ENCODE measurements around the gene LRMDA. TPM values are rescaled to one million over a fixed set of nuclear protein-coding genes. Genes with fewer than 3 reads are reported as not detected.

The LRMDA gene
- total and polyA plus RNA-seq, 4 donors = 12.1 to 40.8 (median 21.6) TPM

DNA sequence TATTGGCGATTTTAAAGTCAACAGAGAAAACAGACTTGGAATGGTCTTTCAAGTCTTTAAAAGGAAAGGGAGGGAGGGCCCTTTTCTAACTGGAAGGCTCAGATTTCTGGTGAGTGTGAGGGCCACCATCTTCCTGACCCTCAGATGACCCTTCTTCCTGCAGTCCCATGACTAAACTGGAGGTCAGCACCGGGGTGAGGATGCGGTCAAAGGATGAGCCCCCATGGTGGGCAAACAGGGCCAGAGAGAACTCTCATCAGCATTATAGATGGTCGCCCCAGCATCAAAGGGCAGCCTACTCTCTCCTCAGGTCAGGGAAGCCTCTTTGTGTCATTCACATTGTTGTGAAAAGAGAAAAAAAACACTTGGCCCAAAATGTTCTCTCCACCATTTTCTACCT is 219.2 kb downstream of the LRMDA start:
- WGBS, 2 donors = 84 to 86% methylated on average over 4 of the region's 4 CpGs
- no peak overlapping the region for H3K4me3 ChIP-seq
- TF ChIP-seq, protein P1, sequence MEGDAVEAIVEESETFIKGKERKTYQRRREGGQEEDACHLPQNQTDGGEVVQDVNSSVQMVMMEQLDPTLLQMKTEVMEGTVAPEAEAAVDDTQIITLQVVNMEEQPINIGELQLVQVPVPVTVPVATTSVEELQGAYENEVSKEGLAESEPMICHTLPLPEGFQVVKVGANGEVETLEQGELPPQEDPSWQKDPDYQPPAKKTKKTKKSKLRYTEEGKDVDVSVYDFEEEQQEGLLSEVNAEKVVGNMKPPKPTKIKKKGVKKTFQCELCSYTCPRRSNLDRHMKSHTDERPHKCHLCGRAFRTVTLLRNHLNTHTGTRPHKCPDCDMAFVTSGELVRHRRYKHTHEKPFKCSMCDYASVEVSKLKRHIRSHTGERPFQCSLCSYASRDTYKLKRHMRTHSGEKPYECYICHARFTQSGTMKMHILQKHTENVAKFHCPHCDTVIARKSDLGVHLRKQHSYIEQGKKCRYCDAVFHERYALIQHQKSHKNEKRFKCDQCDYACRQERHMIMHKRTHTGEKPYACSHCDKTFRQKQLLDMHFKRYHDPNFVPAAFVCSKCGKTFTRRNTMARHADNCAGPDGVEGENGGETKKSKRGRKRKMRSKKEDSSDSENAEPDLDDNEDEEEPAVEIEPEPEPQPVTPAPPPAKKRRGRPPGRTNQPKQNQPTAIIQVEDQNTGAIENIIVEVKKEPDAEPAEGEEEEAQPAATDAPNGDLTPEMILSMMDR (IDR thresholded peaks at IDR 0.05; ENCODE audit: control extremely low read depth, extremely low read depth) = no peak
- H3K9me3 ChIP-seq (ENCODE audit: control insufficient read depth in 4 of 4, insufficient read depth in 3 of 4, low read length in 3 of 4) = no peaks in the 10 kb centered on the region
- no peaks in the 10 kb centered on the region for H3K36me3 ChIP-seq (ENCODE audit: control insufficient read depth in 4 of 4, insufficient read depth in 4 of 4, low read length in 4 of 4)
- DNase-seq (no peak), ATAC-seq (ENCODE audit: insufficient read depth, low FRiP score) (no peak)
- H3K27ac ChIP-seq (ENCODE audit: low read depth in 1 of 2, low read length in 1 of 2) = no peak overlapping the region
- no peaks in the 10 kb centered on the region for H3K27me3 ChIP-seq (ENCODE audit: control insufficient read depth in 3 of 3, insufficient read depth in 3 of 3, low read length in 2 of 3)
- no peak overlapping the region for H3K9ac ChIP-seq (ENCODE audit: insufficient read depth in 1 of 2, low read length in 2 of 2)
- peaks cover 4 to 59% (median 20%) of the 10 kb centered on the region in 5 donors for H3K4me1 ChIP-seq (ENCODE audit: control insufficient read depth in 5 of 5, insufficient read depth in 5 of 5, low read length in 5 of 5)

DNA sequence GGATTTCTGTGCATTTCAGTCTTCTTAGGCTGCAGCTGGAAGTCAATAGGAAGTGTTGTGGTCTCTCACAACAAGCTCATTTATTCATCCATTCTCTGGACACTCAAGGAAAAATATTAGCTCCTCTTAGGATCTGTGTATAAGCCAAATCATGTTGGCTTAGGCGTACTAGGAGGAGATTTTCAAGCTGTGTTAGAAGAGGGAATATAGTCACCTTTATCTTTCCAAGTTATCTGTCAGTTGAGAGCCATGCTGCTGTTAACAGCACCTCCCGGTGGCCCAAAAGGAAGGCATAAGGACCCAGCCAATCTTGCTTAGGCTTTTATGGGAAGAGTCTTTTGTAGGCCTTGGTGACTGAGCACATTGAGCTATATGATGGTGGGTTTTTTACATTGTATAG is 220.0 kb downstream of the LRMDA start:
- Histone ChIP-seq H3K4me3 (no peak overlapping the region), H3K9me3 (ENCODE audit: control insufficient read depth in 4 of 4, insufficient read depth in 3 of 4, low read length in 3 of 4) (no peaks in the 10 kb centered on the region), H3K9ac (ENCODE audit: insufficient read depth in 1 of 2, low read length in 2 of 2) (no peak overlapping the region), H3K27me3 (ENCODE audit: control insufficient read depth in 3 of 3, insufficient read depth in 3 of 3, low read length in 2 of 3) (no peaks in the 10 kb centered on the region), H3K27ac (ENCODE audit: low read depth in 1 of 2, low read length in 1 of 2) (no peak overlapping the region), H3K4me1 (ENCODE audit: control insufficient read depth in 5 of 5, insufficient read depth in 5 of 5, low read length in 5 of 5) (peaks cover 4 to 56% (median 20%) of the 10 kb centered on the region in 5 donors), H3K36me3 (ENCODE audit: control insufficient read depth in 4 of 4, insufficient read depth in 4 of 4, low read length in 4 of 4) (no peaks in the 10 kb centered on the region)
- TF ChIP-seq, protein P1 (IDR thresholded peaks at IDR 0.05; ENCODE audit: control extremely low read depth, extremely low read depth) = no peak
- ATAC-seq (ENCODE audit: insufficient read depth, low FRiP score) (no peak), DNase-seq (peak in 1 of 3 donors; percentile 34)
- 87 to 94% methylated on average over 2 of the region's 2 CpGs for WGBS, 2 donors

DNA sequence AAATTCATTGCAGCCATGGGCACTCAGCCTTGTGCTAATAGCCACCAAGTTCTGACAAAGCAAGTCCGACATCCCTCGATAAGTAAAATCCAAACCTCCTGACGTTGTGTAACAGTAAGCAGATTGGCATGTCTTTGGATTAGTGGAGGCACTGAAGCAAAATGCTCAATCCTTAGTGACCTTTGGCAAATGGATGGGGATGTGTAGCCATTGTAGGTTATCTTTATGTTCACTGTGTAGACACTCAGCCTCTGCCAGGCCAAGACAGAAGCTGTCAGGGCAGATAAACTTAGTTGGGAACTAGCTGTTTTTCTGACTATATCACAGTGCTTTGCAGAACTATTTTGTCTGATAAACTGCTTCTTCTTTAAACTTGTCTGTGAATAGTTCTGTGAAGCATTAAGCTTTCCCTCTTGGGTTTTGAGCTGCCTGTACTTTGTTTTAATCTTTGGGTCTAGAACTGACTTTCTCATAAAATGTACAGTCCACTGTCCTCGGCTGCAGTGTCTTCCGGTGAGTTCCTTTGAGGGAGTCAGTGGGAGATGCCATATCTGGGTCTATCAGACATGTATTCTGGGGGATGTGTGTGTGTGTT is 220.8 kb downstream of the LRMDA start:
- Histone ChIP-seq H3K27ac (ENCODE audit: low read depth in 1 of 2, low read length in 1 of 2) (no peak overlapping the region), H3K4me1 (ENCODE audit: control insufficient read depth in 5 of 5, insufficient read depth in 5 of 5, low read length in 5 of 5) (peaks cover 4 to 48% (median 17%) of the 10 kb centered on the region in 5 donors), H3K27me3 (ENCODE audit: control insufficient read depth in 3 of 3, insufficient read depth in 3 of 3, low read length in 2 of 3) (no peaks in the 10 kb centered on the region), H3K36me3 (ENCODE audit: control insufficient read depth in 4 of 4, insufficient read depth in 4 of 4, low read length in 4 of 4) (no peaks in the 10 kb centered on the region), H3K9me3 (ENCODE audit: control insufficient read depth in 4 of 4, insufficient read depth in 3 of 4, low read length in 3 of 4) (no peaks in the 10 kb centered on the region), H3K4me3 (no peak overlapping the region), H3K9ac (ENCODE audit: insufficient read depth in 1 of 2, low read length in 2 of 2) (no peak overlapping the region)
- ATAC-seq (ENCODE audit: insufficient read depth, low FRiP score) = no peak
- WGBS, 2 donors = 88 to 97% methylated on average over 5 of the region's 5 CpGs
- TF ChIP-seq, protein P1 (IDR thresholded peaks at IDR 0.05; ENCODE audit: control extremely low read depth, extremely low read depth) = no peak
- DNase-seq = peak in 2 of 3 donors; percentile 39 to 44

DNA sequence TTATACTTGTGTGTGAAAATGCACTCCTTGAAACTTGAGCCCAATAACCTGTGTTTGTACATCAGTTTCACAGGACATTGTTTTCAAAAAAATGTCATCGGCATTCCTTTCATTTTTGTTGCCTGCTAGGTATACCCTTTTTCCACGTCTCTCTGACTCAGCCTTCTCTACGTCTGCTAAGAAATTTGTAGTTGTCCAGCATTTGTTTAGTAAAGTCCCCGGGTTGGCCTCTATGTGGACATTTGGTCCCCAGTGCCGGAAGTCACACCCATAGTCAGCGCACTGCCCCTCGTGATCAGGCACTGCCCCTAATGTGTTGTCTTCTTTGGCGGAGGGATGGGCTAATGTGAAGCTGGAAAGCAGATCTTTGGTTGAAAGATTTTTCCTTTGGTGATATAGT is 222.3 kb downstream of the LRMDA start:
- Histone ChIP-seq H3K4me1 (ENCODE audit: control insufficient read depth in 5 of 5, insufficient read depth in 5 of 5, low read length in 5 of 5) (peaks cover 4 to 43% (median 10%) of the 10 kb centered on the region in 5 donors), H3K27me3 (ENCODE audit: control insufficient read depth in 3 of 3, insufficient read depth in 3 of 3, low read length in 2 of 3) (no peaks in the 10 kb centered on the region), H3K9ac (ENCODE audit: insufficient read depth in 1 of 2, low read length in 2 of 2) (no peak overlapping the region), H3K36me3 (ENCODE audit: control insufficient read depth in 4 of 4, insufficient read depth in 4 of 4, low read length in 4 of 4) (no peaks in the 10 kb centered on the region), H3K9me3 (ENCODE audit: control insufficient read depth in 4 of 4, insufficient read depth in 3 of 4, low read length in 3 of 4) (no peaks in the 10 kb centered on the region), H3K4me3 (no peak overlapping the region), H3K27ac (ENCODE audit: low read depth in 1 of 2, low read length in 1 of 2) (no peak overlapping the region)
- TF ChIP-seq, protein P1 (IDR thresholded peaks at IDR 0.05; ENCODE audit: control extremely low read depth, extremely low read depth) = no peak
- WGBS, 2 donors = 85 to 87% methylated on average over 8 of the region's 8 CpGs
- DNase-seq = no peak
- ATAC-seq (ENCODE audit: insufficient read depth, low FRiP score) = no peak

Data from lung (tissue), 12 donors.